Left lung (tissue), 10 donors: ENCODE results near the gene RNF144B. TPM values are rescaled to one million over a fixed set of nuclear protein-coding genes. Genes with fewer than 3 reads are reported as not detected.

Experiments used
- ATAC-seq: fragments of 200-7000 bp; cut with Tn5 transposase; one replicate; pipeline ENCODE4 v1.9.1; 2020; ENCODE audit warnings: moderate library complexity
- DNase-seq, 4 donors: peaks; one replicate each; pipeline ENCODE4 v3.0.0-alpha.2; 2013 to 2020
- H3K27ac ChIP-seq, 2 donors: fragments of 200-600 bp; sonication (generic) in 1 of 2; one replicate each; pipeline versions ENCODE4 v1.5.0 to v1.8.0; 2020 to 2021
- H3K27me3 ChIP-seq, 2 donors: fragments of 200-600 bp; sonication (generic) in 1 of 2; one replicate each; pipeline versions ENCODE4 v1.5.0 to v1.8.0; 2020 to 2021
- H3K36me3 ChIP-seq, 2 donors: fragments of 200-600 bp; sonication (generic) in 1 of 2; one replicate each; pipeline versions ENCODE4 v1.5.0 to v1.8.0; 2020 to 2021
- H3K4me1 ChIP-seq, 2 donors: fragments of 200-600 bp; one replicate each; pipeline ENCODE4 v1.8.0; 2021
- H3K4me3 ChIP-seq, 2 donors: fragments of 200-600 bp; sonication (generic) in 1 of 2; one replicate each; pipeline versions ENCODE4 v1.5.0 to v1.8.0; 2020 to 2021; ENCODE audit warnings: mild to moderate bottlenecking in 1 of 2
- H3K9me3 ChIP-seq, 2 donors: fragments of 200-600 bp; sonication (generic) in 1 of 2; one replicate each; pipeline versions ENCODE4 v1.5.0 to v1.8.0; 2020 to 2021
- CTCF ChIP-seq, 2 donors: fragments of 200-600 bp; sonication (generic) in 1 of 2; IDR thresholded peaks; one replicate each; pipeline versions ENCODE4 v1.5.0 to v1.8.0; 2021; ENCODE audit warnings: antibody characterized with exemption in 2 of 2
- intact Hi-C, 2 donors: fragments of 100-400 bp; cut with DNase I; formaldehyde crosslinking; loops; one replicate each; pipeline versions ENCODE4 v1.11.2 to v1.14.2; 2022
- polyA plus RNA-seq, 6 donors: library from polyadenylated mRNA; unstranded; fragments of 120-200 nt; gene quantifications; one replicate each; pipeline ENCODE4 v1.2.1, GENCODE V29; 2013; ENCODE audit not compliant: insufficient read length in 6 of 6
- total RNA-seq, 2 donors: library from RNA; stranded (reverse); fragmentation: NEBNext Ultra II Directional; extraction: Animal tissue kit (Norgen Biotek cat#: 25700); gene quantifications; one replicate each; pipeline ENCODE4 v1.2.1, GENCODE V29; 2021
- donor health status: DM: no; HTN: yes; CAD: no.
- donor health status: DM: no; HTN: no; CAD: no.

RNF144B gene
- total and polyA plus RNA-seq, 8 donors, result 13.9 to 74.8 (median 20.1) TPM

DNA sequence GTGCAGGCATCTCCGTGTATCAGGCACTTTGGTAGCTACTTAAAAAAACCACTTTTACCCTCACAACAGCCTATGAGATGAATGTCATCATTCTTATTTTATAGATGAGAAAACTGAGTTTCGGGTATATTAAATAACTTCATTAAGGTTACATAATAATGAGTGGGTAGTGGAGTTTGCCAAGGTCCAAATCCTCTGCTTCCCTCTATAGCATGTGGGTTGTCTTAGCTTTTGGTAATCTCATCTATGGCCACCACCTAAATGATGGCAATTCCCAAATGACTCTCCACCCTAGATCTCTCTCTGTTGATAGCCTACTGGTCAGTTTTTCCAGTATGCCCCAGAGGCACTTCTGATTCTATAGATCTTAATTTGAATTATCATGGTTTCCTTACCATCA is 3.7 kb upstream of the RNF144B start:
- intact Hi-C loops, result no loop called here
- Histone ChIP-seq H3K36me3 (no peaks in the 10 kb centered on the region), H3K4me1 (peaks cover 9 to 29% of the 10 kb centered on the region in 2 donors), H3K27me3 (no peaks in the 10 kb centered on the region), H3K27ac (no peak overlapping the region), H3K4me3 (no peak overlapping the region), H3K9me3 (no peaks in the 10 kb centered on the region)
- no peak for TF ChIP-seq CTCF (IDR thresholded peaks at IDR 0.05)
- ATAC-seq (no peak), DNase-seq (no peak)

GRCh38 chr6:18384621-18385020 is 2.5 kb upstream of the RNF144B start:
- DNase-seq, result no peak
- no peak for ATAC-seq

GRCh38 chr6:18386298-18386976 is 713 bp upstream of the RNF144B start:
- Histone ChIP-seq H3K4me3 (peak overlapping the region in 1 of 2 donors; percentile 61), H3K27ac (peak overlapping the region; percentile 77 to 91), H3K4me1 (peaks cover 15 to 38% of the 10 kb centered on the region in 2 donors), H3K9me3 (no peaks in the 10 kb centered on the region), H3K36me3 (peaks cover 0 to 4% of the 10 kb centered on the region in 2 donors), H3K27me3 (no peaks in the 10 kb centered on the region)
- intact Hi-C loops, result no loop called here
- no peak for TF ChIP-seq CTCF (IDR thresholded peaks at IDR 0.05)
- peak in 1 of 4 donors; percentile 22 for DNase-seq
- ATAC-seq, result peak; percentile 5

More at GRCh38 chr6:18384621-18385020, 2.5 kb upstream of the RNF144B start:
- H3K36me3 ChIP-seq, result no peaks in the 10 kb centered on the region
- intact Hi-C loops, result no loop called here
- H3K4me1 ChIP-seq, result peaks cover 9 to 36% of the 10 kb centered on the region in 2 donors
- H3K27me3 ChIP-seq, result no peaks in the 10 kb centered on the region
- H3K27ac ChIP-seq, result peak overlapping the region in 1 of 2 donors; percentile 36
- TF ChIP-seq CTCF (IDR thresholded peaks at IDR 0.05), result no peak
- H3K9me3 ChIP-seq, result no peaks in the 10 kb centered on the region
- no peak overlapping the region for H3K4me3 ChIP-seq

DNA sequence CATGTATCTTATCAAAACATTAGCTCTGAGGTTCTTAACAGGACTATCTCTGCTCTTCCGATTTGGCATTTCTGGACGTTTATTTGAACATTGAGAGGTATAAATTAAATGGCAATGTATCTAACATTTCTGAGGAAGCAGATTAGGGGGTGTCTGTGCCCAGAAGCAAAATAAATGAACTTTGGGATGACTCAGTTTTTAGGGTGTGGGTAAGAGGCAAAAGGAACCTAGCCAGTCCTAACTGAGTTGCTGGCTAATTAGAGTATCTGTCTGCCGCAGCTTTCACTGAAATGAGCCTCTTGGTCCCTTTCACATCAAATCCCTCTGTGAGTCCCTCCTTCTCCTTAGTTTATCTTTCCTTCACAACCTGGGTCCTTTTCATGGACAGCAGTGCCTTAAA is 1.1 kb downstream of the RNF144B start:
- ATAC-seq (peak; percentile 11), DNase-seq (no peak)
- H3K9me3 ChIP-seq, result no peaks in the 10 kb centered on the region
- peaks cover 16 to 57% of the 10 kb centered on the region in 2 donors for H3K4me1 ChIP-seq
- H3K27me3 ChIP-seq, result no peaks in the 10 kb centered on the region
- TF ChIP-seq CTCF (IDR thresholded peaks at IDR 0.05), result no peak
- H3K36me3 ChIP-seq, result peaks cover 0 to 8% of the 10 kb centered on the region in 2 donors
- peak overlapping the region; percentile 77 to 91 for H3K27ac ChIP-seq
- intact Hi-C loops, result no loop called here
- peak overlapping the region; percentile 42 to 61 for H3K4me3 ChIP-seq

DNA sequence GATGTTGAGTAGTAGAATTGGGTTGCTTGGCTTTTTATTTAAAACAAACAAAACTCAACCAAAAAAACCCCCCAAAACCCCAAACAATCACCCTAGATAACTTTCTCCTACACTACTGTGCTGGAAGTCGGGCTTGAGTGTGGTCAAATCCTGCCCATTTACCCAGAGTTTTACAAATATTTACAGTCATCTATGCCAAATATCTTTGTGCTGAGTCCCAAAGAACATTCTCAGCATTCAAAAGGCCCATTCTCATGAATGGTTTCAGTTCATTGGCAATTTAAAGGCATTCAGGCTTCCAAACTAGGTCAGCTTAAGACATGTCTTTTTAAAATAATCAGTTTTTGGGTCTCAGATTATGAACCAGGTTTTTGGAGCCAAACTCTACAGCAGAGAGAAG is 1.8 kb downstream of the RNF144B start:
- intact Hi-C loops, result no loop called here
- H3K27ac ChIP-seq, result peak overlapping the region; percentile 77 to 91
- H3K27me3 ChIP-seq, result no peaks in the 10 kb centered on the region
- ATAC-seq (peak; percentile 46), DNase-seq (no peak)
- H3K36me3 ChIP-seq, result peaks cover 0 to 8% of the 10 kb centered on the region in 2 donors
- H3K4me3 ChIP-seq, result peak overlapping the region; percentile 42 to 61
- no peak for TF ChIP-seq CTCF (IDR thresholded peaks at IDR 0.05)
- H3K9me3 ChIP-seq, result no peaks in the 10 kb centered on the region
- peaks cover 16 to 63% of the 10 kb centered on the region in 2 donors for H3K4me1 ChIP-seq
